Activated CD4-positive, alpha-beta T cell treated with anti-CD3 and anti-CD28 coated beads, Interleukin-2, amount 50 U/mL, for 4 hours (primary cell): ENCODE data around the gene OSBP2.
A peak's percentile ranks its signal among the peaks of the same experiment; 100 is the strongest.
"Not testable (repeated sequence)": the region's sequence is repeated elsewhere in the genome, so short reads cannot be mapped to it uniquely, and the experiment has no call there.

Source experiments
- DNase-seq, 2 experiments: peaks; one replicate each; pipeline ENCODE4 v3.0.0-alpha.2; 2020

OSBP2 gene

GRCh38 chr22:30680991-30681770 lies 13.5 kb upstream of the OSBP2 start:
- DNase-seq: no peak

- DNase-seq: no peak
Observed at GRCh38 chr22:30681831-30682230, 12.8 kb upstream of the OSBP2 start.

- DNase-seq: no peak
Observed at GRCh38 chr22:30685178-30685577, 9.5 kb upstream of the OSBP2 start.

DNA sequence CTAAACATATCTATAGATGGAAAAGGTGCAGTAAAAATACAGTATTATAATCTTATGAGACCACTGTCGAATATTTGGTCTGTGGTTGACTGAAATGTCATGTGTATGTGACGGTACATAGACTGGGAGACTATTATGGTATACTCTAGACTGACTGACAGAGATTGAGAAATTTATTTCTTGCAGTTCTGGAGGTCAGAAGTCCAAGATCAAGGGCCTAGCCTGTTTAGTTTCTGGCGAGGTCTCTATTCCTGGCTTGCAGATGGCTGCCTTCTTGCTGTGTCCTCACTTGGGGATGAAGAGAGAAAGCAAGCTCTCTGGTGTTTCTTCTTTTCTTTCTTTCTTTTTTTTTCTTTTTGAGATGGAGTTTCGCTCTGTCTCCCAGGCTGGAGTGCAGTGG lies 7.3 kb upstream of the OSBP2 start:
- DNase-seq: no peak

DNA sequence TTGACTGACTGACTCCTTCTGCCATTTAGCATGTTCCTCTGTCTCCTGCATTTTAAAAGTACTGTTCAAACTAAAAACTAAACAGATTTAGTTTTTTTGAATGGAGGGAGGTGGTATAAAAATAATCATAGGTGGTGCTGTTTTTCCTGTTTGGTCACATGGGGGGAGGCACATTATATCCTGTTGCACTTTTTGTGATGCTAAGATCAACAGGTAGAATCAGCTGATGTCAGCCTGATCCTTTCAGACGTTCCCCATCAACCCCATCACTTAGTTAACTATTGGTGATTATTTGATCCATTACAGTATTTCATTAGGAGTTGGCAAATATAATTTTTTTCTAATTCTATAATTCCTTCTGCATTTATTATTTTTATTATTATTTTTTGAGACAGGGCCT lies 5.1 kb upstream of the OSBP2 start:
- no peak for DNase-seq

GRCh38 chr22:30691204-30691603 lies 3.5 kb upstream of the OSBP2 start:
- no peak for DNase-seq

- peak; percentile 36 to 39 for DNase-seq
Observed at GRCh38 chr22:30694171-30694639, 469 bp upstream of the OSBP2 start.

GRCh38 chr22:30695351-30695851 lies 727 bp downstream of the OSBP2 start:
- no peak for DNase-seq

DNA sequence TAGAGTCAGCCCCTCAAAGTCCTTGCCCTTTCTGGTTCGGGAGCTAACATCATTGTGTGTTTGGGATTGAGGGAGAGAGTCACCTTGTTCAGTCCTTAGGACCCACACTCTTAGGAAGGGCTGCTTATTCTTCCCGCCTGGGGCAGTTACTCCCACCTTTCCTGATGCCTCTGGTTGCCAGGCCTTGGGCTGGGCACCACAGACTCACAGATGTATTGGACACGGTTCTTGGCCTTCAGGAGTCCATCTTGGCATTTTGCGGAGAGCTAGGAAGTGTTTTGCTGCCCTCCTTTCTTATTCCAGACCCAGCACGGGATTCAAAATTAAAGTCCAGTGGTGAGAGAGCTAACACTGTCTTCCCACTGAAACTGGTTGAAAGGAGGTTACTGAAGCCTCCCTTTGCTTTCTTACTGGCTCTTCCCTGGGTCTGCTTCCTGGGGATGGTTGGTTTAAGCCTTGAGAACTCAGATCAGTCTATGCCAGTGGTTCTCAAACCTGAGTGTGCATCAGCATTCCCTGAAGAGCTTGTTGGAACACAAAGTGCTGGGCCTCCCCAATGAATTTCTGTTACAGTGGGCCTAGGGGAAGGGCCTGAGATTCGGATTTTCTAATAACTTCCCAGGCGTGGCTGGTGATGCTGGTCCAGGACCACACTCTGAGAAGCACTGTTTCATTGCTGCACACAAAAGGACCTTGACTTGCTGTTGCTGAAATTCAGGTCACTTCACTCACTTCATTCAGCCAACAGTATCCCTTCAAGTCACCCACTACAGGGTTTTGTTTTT lies 1.4 kb downstream of the OSBP2 start:
- no peak for DNase-seq

GRCh38 chr22:30697975-30698374 lies 3.3 kb downstream of the OSBP2 start:
- DNase-seq: no peak

DNA sequence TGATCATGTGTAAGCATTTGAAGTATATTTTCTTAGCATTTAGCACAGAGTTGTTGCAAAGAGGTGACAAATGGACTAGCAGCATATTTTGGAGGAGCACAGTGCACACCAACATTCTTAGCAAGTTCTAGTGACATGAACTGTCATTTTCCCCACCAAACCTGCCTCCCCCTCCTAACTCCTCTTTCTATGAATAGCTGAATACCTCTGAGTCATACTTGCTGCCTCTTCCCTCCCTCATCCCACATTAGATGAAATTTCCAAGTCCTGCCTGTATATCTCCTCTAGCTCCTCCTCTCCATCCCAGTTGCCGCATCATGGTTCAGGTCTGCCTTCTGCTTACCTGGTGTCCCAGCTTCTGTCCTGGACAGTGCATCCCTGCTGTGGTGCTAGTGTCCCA lies 7.2 kb downstream of the OSBP2 start:
- DNase-seq: no peak

DNA sequence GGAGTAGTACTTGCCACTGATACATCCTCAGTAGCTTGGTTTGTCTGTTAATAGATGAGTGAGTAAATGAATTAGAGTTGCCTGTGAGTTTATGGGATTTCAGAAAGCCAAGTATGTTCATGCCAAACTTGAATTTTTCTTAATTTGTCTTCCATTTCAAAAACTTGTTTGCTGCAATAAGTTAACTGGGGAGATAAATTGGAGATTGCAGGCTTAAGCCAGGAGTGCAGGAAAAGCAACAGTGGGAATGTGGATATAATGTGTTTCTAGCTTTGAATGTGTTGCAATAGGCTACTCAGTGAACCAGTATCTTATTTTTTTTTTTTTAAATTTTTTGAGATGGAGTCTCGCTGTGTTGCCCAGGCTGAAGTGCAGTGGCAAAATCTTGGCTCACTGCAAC lies 8.2 kb downstream of the OSBP2 start:
- no peak for DNase-seq

GRCh38 chr22:30704978-30705377 lies 10.3 kb downstream of the OSBP2 start:
- no peak for DNase-seq

DNA sequence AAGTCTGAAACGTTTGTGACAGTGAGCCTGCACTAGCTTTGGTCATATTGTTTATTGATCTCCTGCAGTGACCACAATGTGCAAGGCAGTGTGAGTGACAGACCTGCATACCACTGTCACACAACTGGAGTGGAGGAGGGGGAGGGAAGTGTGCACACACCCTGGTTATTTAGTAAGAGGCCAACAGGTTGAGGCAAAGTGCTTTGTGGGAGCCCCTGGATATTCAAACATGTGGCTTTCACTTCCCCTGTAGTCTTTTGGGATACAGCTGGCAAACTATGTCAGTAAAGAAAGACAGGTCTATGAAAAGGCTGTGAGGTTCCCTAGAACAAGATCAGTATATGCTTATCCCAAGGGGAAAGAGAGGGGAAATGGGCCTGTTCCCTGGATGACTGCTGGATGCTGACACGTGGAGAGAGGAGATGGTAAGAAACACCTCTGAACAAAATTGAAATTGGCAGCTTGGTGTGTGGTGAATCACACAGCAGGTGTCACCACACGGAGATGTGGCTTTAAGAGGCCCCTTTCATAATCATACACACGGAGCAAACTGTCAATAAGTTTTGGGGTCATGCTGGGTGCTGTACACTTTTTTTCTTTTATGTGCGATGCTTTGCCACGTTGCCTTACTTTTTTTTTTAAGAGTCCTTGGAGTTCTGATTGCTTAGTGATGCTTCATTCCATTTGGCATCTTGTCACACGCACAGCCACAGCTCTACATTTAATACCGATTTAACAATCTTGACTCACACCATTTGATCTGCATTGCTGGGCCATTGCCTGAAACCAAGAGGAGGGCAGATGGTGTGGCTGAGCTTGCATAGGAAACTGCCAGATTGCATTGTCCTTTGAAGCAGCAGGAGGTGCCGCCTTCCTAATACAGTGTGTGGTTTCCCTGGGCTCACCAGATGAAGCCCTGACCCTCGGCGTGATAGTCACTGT lies 11.3 kb downstream of the OSBP2 start:
- DNase-seq: no peak

GRCh38 chr22:30709980-30710379 lies 15.3 kb downstream of the OSBP2 start:
- DNase-seq: not testable (repeated sequence)

DNA sequence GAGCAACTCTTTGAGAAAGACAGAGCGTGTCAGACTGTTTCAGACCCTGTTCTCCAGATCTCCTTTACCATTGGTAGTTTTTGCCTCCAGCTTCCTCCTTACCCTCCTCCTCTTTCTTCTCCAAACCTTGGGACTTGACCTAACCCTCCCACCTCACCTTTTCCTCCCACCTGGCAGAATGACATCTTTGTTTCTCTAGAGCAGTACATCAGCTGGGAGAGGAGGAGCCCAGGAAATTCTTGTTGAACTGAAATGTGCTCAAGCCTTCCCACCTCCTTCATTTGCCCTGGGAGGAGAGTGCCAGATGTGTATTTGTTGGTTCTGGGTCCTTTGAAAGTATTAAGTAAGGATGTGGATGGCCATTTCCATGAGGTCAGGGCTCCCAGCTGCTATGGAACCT lies 17.4 kb downstream of the OSBP2 start:
- no peak for DNase-seq

DNA sequence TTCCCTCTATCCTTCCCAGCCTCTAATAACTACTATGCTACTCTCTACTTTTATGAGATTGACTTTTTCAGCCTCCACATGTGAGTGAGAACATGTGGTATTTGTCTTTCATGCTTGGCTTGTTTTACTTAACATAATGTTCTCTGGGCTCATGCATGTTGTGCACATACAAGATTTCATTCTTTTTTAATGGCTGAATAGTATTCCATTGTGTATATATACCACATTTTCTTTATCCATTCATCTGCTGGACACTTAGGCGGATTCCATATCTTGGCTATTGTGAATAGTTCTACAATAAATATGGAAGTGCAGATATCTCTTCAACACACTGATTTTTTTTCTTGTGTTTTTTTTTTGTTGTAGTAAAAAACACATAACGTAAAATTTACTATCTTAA lies 19.4 kb downstream of the OSBP2 start:
- DNase-seq: no peak

- no peak for DNase-seq
Observed at GRCh38 chr22:30717331-30717921, 22.8 kb downstream of the OSBP2 start.

DNA sequence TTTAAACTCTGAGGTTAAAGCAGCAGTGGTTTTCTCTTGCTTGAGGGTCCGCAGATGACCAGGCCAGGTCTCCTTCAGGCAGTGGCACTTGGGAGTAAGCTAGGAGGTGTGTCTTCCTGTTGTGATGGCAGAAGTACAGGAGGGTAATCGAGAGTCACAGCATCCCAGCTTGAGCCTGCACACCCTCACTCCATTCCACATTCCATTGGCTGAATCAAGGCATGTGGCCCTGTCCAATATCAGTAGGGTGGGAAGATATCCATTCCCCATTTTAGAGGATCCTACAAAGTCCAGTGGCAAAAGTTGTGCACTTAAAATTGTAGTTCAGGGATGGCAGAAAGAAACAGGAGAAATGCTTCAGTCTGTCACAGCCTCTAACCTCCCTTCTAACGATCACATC lies 23.3 kb downstream of the OSBP2 start:
- no peak for DNase-seq

DNA sequence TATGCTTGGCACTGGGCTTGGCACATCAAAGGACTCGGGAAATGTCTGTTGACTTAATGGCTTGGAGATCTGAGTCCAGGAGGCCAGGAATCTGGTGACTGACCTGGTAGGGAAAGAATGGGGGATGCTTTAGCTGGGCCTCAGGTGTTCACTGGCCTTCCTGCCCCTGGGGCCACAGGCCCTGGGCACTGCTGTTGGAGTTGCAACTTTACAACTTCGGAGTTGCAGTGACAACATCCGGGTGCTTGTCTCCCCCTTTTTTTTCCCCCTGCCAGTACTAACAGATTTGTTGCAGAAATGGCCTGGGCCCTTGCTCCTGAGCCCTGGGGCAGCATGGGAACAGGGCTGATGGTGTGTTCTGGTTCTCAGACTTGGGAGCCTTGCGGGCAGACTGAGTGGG lies 23.8 kb downstream of the OSBP2 start:
- DNase-seq: no peak

GRCh38 chr22:30718938-30719337 lies 24.3 kb downstream of the OSBP2 start:
- DNase-seq: no peak

DNA sequence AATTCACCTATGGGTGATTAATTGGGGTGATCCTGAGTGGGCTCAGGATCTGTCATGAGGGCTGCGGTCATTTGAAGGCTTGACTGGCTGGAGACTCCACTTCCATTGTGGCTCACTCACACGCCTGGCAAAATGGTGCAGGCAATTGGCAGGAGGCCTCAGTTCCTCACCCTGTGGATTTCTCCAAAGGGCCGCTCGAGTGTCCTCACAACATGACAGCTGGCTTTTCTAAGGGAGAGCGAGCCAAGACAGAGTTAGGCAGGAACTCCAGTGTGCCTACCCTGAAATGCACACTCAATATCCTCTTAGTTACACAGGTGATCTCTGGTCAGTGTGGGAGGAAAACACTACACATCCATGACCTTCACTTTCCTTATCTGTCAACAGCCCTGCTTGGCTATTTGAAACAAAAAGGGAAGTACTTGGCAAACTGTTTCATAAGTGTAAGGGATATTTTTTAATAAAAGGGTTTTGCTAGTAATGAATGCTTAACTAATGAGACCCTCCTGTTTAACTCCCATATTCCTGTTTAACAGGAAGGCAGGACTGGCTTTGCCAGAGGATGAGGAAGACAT lies 25.7 kb downstream of the OSBP2 start:
- no peak for DNase-seq
